Measurements from ENCODE around the gene SYNE1. TPM values are rescaled to one million over a fixed set of nuclear protein-coding genes. Genes with fewer than 3 reads are reported as not detected.

SYNE1 gene
- total RNA-seq, 3 donors from 2014 or later: 16.8 to 78.6 (median 22.3) TPM

- intact Hi-C loops (cut with DNase I, micrococcal nuclease): no loop called here
- ATAC-seq (peak; percentile 25), DNase-seq (peak in 1 of 3 donors; percentile 13)
- H3K36me3 ChIP-seq (ENCODE audit: low read depth): no peaks in the 10 kb centered on the region
- H3K4me1 ChIP-seq (ENCODE audit: low read depth): no peaks in the 10 kb centered on the region
- no peak overlapping the region for H3K4me3 ChIP-seq
- no peaks in the 10 kb centered on the region for H3K9me3 ChIP-seq
- TF ChIP-seq CTCF (IDR thresholded peaks at IDR 0.05): no peak
Measured at GRCh38 chr6:152295346-152295745, 341.8 kb downstream of the SYNE1 start.

- no peaks in the 10 kb centered on the region for H3K4me1 ChIP-seq (ENCODE audit: low read depth)
- intact Hi-C loops (cut with DNase I, micrococcal nuclease): no loop called here
- no peaks in the 10 kb centered on the region for H3K9me3 ChIP-seq
- H3K36me3 ChIP-seq (ENCODE audit: low read depth): no peaks in the 10 kb centered on the region
- ATAC-seq (no peak), DNase-seq (peak in 1 of 3 donors; percentile 20)
- no peak for TF ChIP-seq CTCF (IDR thresholded peaks at IDR 0.05)
- H3K4me3 ChIP-seq: no peak overlapping the region
Measured at GRCh38 chr6:152293404-152293803, 343.8 kb downstream of the SYNE1 start.

GRCh38 chr6:152292555-152292954, 344.6 kb downstream of the SYNE1 start:
- H3K9me3 ChIP-seq: no peaks in the 10 kb centered on the region
- ATAC-seq: no peak
- no peak overlapping the region for H3K4me3 ChIP-seq
- no peak for DNase-seq
- intact Hi-C loops (cut with DNase I, micrococcal nuclease): no loop called here
- no peaks in the 10 kb centered on the region for H3K36me3 ChIP-seq (ENCODE audit: low read depth)
- H3K4me1 ChIP-seq (ENCODE audit: low read depth): no peaks in the 10 kb centered on the region
- TF ChIP-seq CTCF (IDR thresholded peaks at IDR 0.05): no peak

GRCh38 chr6:152290693-152291092, 346.5 kb downstream of the SYNE1 start:
- DNase-seq (no peak), ATAC-seq (no peak)
- Histone ChIP-seq H3K36me3 (ENCODE audit: low read depth) (no peaks in the 10 kb centered on the region), H3K4me1 (ENCODE audit: low read depth) (no peaks in the 10 kb centered on the region), H3K4me3 (no peak overlapping the region), H3K9me3 (no peaks in the 10 kb centered on the region)
- intact Hi-C loops (cut with DNase I, micrococcal nuclease): no loop called here
- TF ChIP-seq CTCF (IDR thresholded peaks at IDR 0.05): no peak

- peak in 2 of 3 donors; percentile 46 to 54 for DNase-seq
- TF ChIP-seq CTCF (IDR thresholded peaks at IDR 0.05): no peak
- intact Hi-C loops (cut with DNase I, micrococcal nuclease): no loop called here
- Histone ChIP-seq H3K36me3 (ENCODE audit: low read depth) (no peaks in the 10 kb centered on the region), H3K9me3 (no peaks in the 10 kb centered on the region), H3K4me3 (no peak overlapping the region), H3K4me1 (ENCODE audit: low read depth) (peaks cover 11% of the 10 kb centered on the region)
- ATAC-seq: peak; percentile 92
Measured at GRCh38 chr6:152277826-152278329, 359.3 kb downstream of the SYNE1 start.

- no peak for TF ChIP-seq CTCF (IDR thresholded peaks at IDR 0.05)
- ATAC-seq (no peak), DNase-seq (no peak)
- no peaks in the 10 kb centered on the region for H3K36me3 ChIP-seq (ENCODE audit: low read depth)
- intact Hi-C loops (cut with DNase I, micrococcal nuclease): no loop called here
- no peaks in the 10 kb centered on the region for H3K9me3 ChIP-seq
- peaks cover 26% of the 10 kb centered on the region for H3K4me1 ChIP-seq (ENCODE audit: low read depth)
- H3K4me3 ChIP-seq: no peak overlapping the region
Measured at GRCh38 chr6:152273638-152274037, 363.5 kb downstream of the SYNE1 start.
